Brain microvascular endothelial cell (primary cell): Measurements from ENCODE around the gene TLE3.

Experiments
- DNase-seq: peaks from one replicate; pipeline ENCODE4 v3.0.0-alpha.2; 2020
- H3K27ac ChIP-seq: fragments of 250-450 bp; sonication (Bioruptor Pico); 2 replicates; pipeline ENCODE4 v1.5.1; 2020; ENCODE audit warnings: mild to moderate bottlenecking, moderate library complexity
- H3K27me3 ChIP-seq: fragments of 250-450 bp; sonication (Bioruptor Pico); replicated peaks from 2 replicates; pipeline ENCODE4 v1.5.1; 2020; ENCODE audit warnings: mild to moderate bottlenecking
- H3K36me3 ChIP-seq: fragments of 250-450 bp; sonication (Bioruptor Pico); replicated peaks from 2 replicates; pipeline ENCODE4 v1.5.1; 2020; ENCODE audit warnings: mild to moderate bottlenecking
- H3K4me3 ChIP-seq: 2 replicates; pipeline ENCODE4 v1.5.1; 2011; ENCODE audit warnings: low read depth, mild to moderate bottlenecking, control low read depth, low read length, moderate library complexity
- in situ Hi-C: cut with HindIII; loops from 2 replicates; pipeline ENCODE4 v1.10.0; 2017; ENCODE audit warnings: low sequenced_read_pairs, low pct_ligation_motif_present
- TF ChIP-seq, protein P1 (sequence below): IDR thresholded peaks from 2 replicates; pipeline ENCODE4 v1.5.1; 2011; ENCODE audit warnings: low read depth, mild to moderate bottlenecking, moderate library complexity, low read length, control low read depth, inconsistent platforms; ENCODE audit errors: missing control alignments

The TLE3 gene

DNA sequence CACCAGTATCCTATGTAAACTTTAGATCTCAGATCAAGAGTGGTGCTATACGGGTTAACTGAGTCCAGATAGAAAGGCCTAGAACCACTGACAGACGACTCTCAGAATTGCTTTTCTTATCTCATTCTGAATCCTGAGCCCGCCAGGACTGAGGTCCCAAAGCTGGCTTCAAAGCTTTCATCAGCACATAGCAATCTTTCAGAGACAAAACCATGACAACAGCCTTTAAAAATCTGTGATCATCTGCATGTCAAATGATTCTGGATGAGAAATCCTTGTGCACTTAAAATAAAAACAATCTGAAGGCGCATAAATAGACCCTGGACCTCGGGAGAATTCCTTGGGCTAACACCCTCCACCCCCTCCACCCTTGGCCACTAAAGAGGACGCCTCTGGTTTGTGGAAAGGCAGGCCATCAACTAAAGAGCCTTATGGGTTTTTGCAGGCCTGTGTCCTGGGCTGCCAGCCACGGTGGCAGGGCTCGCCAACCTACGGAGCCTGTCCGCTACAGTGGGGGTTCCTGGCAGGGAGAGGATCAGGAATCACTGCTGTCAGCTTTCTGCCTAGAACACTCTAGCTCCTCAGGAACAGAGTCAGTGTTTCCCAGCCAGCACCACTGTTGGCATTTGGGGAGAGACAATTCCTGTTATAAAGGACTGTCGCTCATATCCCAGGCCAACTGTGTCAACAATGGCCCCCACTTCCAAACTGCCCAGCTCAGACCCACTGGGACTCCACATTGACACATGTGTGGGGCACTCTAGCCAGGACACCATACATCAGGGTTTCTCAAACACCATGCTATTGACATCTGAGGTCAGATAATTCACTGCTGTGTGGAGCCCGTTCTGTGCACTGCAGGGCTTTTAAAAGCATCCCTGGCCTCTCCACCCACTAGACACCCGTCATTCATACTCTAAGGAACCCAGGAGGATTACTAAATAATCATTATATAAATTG lies 20.2 kb downstream of the TLE3 start:
- in situ Hi-C loops = no loop called here
- TF ChIP-seq, protein P1, sequence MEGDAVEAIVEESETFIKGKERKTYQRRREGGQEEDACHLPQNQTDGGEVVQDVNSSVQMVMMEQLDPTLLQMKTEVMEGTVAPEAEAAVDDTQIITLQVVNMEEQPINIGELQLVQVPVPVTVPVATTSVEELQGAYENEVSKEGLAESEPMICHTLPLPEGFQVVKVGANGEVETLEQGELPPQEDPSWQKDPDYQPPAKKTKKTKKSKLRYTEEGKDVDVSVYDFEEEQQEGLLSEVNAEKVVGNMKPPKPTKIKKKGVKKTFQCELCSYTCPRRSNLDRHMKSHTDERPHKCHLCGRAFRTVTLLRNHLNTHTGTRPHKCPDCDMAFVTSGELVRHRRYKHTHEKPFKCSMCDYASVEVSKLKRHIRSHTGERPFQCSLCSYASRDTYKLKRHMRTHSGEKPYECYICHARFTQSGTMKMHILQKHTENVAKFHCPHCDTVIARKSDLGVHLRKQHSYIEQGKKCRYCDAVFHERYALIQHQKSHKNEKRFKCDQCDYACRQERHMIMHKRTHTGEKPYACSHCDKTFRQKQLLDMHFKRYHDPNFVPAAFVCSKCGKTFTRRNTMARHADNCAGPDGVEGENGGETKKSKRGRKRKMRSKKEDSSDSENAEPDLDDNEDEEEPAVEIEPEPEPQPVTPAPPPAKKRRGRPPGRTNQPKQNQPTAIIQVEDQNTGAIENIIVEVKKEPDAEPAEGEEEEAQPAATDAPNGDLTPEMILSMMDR = no peak
- no peaks in the 10 kb centered on the region for H3K27me3 ChIP-seq
- H3K4me3 ChIP-seq = no peak overlapping the region
- H3K36me3 ChIP-seq = peaks cover 64% of the 10 kb centered on the region
- H3K27ac ChIP-seq = no peak overlapping the region
- no peak for DNase-seq

DNA sequence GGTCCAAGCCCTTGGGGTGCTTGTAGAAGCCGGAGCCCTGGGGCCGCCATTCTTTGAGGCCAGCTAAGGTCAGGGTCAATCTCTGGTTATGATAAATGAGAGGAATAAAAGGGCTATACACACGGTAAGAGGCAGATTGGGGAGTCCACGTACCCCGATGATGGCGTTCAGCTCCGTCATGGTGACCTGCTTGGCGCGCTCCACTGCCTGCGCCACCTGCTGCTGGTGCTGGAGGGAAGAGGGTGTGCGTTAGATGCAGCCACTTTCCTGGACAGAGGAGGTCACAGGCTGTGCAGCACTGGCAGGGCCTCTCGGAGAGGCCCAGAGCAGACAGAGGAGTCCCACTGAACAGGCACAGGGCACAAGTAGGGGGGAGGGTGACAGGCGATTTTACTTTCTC lies 23.3 kb downstream of the TLE3 start:
- H3K4me3 ChIP-seq = no peak overlapping the region
- no peak overlapping the region for H3K27ac ChIP-seq
- H3K27me3 ChIP-seq = no peaks in the 10 kb centered on the region
- TF ChIP-seq, protein P1 = no peak
- H3K36me3 ChIP-seq = peaks cover 71% of the 10 kb centered on the region
- in situ Hi-C loops = no loop called here
- no peak for DNase-seq

- Histone ChIP-seq H3K36me3 (peaks cover 75% of the 10 kb centered on the region), H3K4me3 (no peak overlapping the region), H3K27ac (no peak overlapping the region), H3K27me3 (no peaks in the 10 kb centered on the region)
- TF ChIP-seq, protein P1 = no peak
- DNase-seq = no peak
- in situ Hi-C loops = no loop called here
These were observed 25.2 kb downstream of the TLE3 start for GRCh38 chr15:70072479-70072878.

- no peak for DNase-seq
- Histone ChIP-seq H3K27me3 (no peaks in the 10 kb centered on the region), H3K4me3 (no peak overlapping the region), H3K27ac (no peak overlapping the region), H3K36me3 (peaks cover 79% of the 10 kb centered on the region)
- in situ Hi-C loops = no loop called here
- TF ChIP-seq, protein P1 = no peak
These were observed 25.9 kb downstream of the TLE3 start for GRCh38 chr15:70071799-70072198.

- H3K36me3 ChIP-seq = peaks cover 78% of the 10 kb centered on the region
- no peak overlapping the region for H3K27ac ChIP-seq
- TF ChIP-seq, protein P1 = no peak
- no peak overlapping the region for H3K4me3 ChIP-seq
- H3K27me3 ChIP-seq = no peaks in the 10 kb centered on the region
- no peak for DNase-seq
- in situ Hi-C loops = no loop called here
These were observed 28.0 kb downstream of the TLE3 start for GRCh38 chr15:70069716-70070115.
